K562 treated with DMSO at 1 percent for 24 hours (cell line): Measurements from ENCODE around the gene ANO10. TPM values are rescaled to one million over a fixed set of nuclear protein-coding genes. Genes with fewer than 3 reads are reported as not detected.

Source experiments
- total RNA-seq: library from RNA; unstranded; fragments of 300-600 nt; gene quantifications from 2 replicates; pipeline ENCODE4 v1.2.3, GENCODE V29; 2022; ENCODE audit warnings: low read depth; ENCODE audit not compliant: insufficient read depth

The ANO10 gene
- total RNA-seq = 34.4 and 43.1 TPM in 2 replicates

GRCh38 chr3:43621656-43622432, at the start of gene ANO10:
Gene ANO10 (minus strand): TSS chr3:43622011. CDS start chr3:43605852, 16,159 bp downstream.

Other genes with a start within 250 kb of the ANO10 start
- 18.7 and 24.4 TPM in 2 replicates for gene ABHD5, start 68.9 kb upstream of the ANO10 start, total RNA-seq